ENCODE data around the gene SLC50A1.

- TF ChIP-seq CTCF (IDR thresholded peaks at IDR 0.05; ENCODE audit: low read depth, low read length) (no peak), MAX (IDR thresholded peaks at IDR 0.05; ENCODE audit: low read depth, low read length) (no peak)
These were observed 1.8 kb upstream of the SLC50A1 start for GRCh38 chr1:155133799-155134281.

Data from NB4 (cell line).